Subcutaneous abdominal adipose tissue (tissue), 5 donors: ENCODE results near the gene AFF1.

ENCODE experiments used
- H3K27ac ChIP-seq: one replicate; pipeline ENCODE4 v1.7.0; 2013; ENCODE audit warnings: low read depth, mild to moderate bottlenecking, inconsistent platforms, low read length, moderate library complexity
- H3K27me3 ChIP-seq, 5 donors: one replicate each; pipeline ENCODE4 v1.7.0; 2013; ENCODE audit warnings: low read length in 5 of 5, inconsistent platforms in 1 of 5; ENCODE audit not compliant: control insufficient read depth in 5 of 5, insufficient read depth in 4 of 5
- H3K36me3 ChIP-seq, 5 donors: one replicate each; pipeline ENCODE4 v1.7.0; 2013; ENCODE audit warnings: low read length in 5 of 5; ENCODE audit not compliant: control insufficient read depth in 5 of 5, insufficient read depth in 5 of 5
- H3K4me1 ChIP-seq, 5 donors: one replicate each; pipeline ENCODE4 v1.7.0; 2013; ENCODE audit warnings: low read length in 5 of 5, mild to moderate bottlenecking in 3 of 5, moderate library complexity in 1 of 5; ENCODE audit not compliant: control insufficient read depth in 5 of 5, insufficient read depth in 5 of 5
- H3K4me3 ChIP-seq, 5 donors: one replicate each; pipeline ENCODE4 v1.7.0; 2013; ENCODE audit warnings: low read length in 5 of 5, low read depth in 1 of 5
- H3K9ac ChIP-seq, 5 donors: one replicate each; pipeline ENCODE4 v1.7.0; 2013; ENCODE audit warnings: low read length in 5 of 5, mild to moderate bottlenecking in 4 of 5, moderate library complexity in 3 of 5
- H3K9me3 ChIP-seq, 5 donors: one replicate each; pipeline ENCODE4 v1.7.0; 2013; ENCODE audit warnings: low read length in 5 of 5; ENCODE audit not compliant: control insufficient read depth in 5 of 5
- donor health status: healthy.
- donor health status: healthy.
- donor health status: healthy.
- donor health status: healthy.
- donor health status: healthy.

Gene AFF1

DNA sequence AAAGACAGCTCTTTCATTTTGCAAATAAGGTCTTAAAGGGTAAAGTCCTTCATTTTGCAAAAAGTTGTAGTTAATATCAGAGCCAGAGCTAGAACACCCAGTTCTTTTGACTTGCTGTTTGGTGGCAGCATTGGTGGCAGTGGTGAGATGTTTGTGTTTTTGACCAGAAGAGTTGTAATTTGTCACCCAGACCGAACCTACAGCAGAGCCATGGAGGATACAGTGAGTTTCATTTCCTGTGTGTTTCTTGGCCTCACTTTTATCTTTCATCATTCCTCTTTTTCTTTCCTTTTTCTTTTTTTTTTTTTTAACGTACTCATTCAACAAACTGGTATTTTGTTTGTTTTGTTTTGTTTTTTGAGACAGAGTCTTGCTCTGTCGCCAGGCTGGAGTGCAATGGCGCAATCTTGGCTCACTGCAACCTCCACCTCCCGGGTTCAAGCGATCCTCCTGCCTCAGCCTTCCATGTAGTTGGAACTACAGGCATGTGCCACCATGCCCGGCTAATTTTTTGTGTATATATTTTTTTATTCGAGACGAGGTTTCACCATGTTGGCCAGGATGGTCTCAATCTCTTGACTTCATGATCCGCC, 116.4 kb downstream of the AFF1 start:
- no peak overlapping the region for H3K9ac ChIP-seq
- no peaks in the 10 kb centered on the region for H3K27me3 ChIP-seq
- H3K27ac ChIP-seq: no peak overlapping the region
- H3K4me3 ChIP-seq: no peak overlapping the region
- peaks cover 7 to 15% (median 10%) of the 10 kb centered on the region in 5 donors for H3K36me3 ChIP-seq
- no peaks in the 10 kb centered on the region for H3K9me3 ChIP-seq
- peaks cover 4 to 53% (median 48%) of the 10 kb centered on the region in 5 donors for H3K4me1 ChIP-seq

DNA sequence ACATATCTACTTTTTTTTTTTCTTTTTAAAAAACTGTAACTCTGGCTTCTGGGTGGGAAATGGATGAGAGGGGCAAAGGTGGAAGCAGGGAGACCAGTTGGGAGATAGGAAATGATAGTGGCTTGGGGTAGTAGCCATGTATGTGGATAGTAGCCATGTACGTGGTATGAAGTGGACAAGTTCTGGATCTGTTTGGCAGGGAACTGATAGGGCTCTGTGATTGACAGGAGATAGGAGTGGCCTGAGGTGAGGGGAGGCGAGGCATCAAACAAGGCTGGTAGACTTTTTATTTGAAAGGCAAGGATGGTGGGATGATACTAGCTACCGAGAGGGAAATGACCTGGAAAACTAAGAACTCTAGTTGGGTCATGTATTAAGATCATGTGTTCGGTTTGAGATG, 117.8 kb downstream of the AFF1 start:
- Histone ChIP-seq H3K4me1 (peaks cover 3 to 53% (median 45%) of the 10 kb centered on the region in 5 donors), H3K27ac (no peak overlapping the region), H3K36me3 (peaks cover 0 to 7% (median 2%) of the 10 kb centered on the region in 5 donors), H3K9ac (no peak overlapping the region), H3K9me3 (no peaks in the 10 kb centered on the region), H3K27me3 (no peaks in the 10 kb centered on the region), H3K4me3 (no peak overlapping the region)

DNA sequence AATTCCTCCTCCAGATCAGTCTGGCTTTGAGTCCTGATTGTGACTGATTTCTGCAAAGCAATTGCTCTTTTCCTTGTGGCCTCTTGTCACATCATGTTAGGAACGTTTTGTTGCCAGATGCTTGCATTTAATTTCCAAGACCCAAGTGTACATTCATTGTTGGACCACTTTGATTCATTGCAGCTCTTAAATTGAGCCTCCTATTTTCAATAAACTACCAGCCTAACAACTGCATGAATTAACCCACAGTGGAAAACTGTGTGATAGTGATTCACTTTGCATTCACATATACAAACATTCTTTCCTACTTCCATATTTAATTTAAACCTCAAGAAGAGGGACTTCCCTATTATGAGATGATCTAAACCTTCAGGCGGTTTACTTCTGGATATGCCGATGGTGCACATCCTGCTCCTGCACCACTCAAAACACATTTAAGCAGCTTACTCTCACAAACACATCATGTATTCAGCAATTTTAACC, 118.4 kb downstream of the AFF1 start:
- Histone ChIP-seq H3K4me3 (no peak overlapping the region), H3K36me3 (peaks cover 0 to 6% (median 0%) of the 10 kb centered on the region in 5 donors), H3K9me3 (no peaks in the 10 kb centered on the region), H3K27me3 (no peaks in the 10 kb centered on the region), H3K9ac (no peak overlapping the region), H3K4me1 (peaks cover 6 to 58% (median 49%) of the 10 kb centered on the region in 5 donors), H3K27ac (peak overlapping the region; percentile 77)

DNA sequence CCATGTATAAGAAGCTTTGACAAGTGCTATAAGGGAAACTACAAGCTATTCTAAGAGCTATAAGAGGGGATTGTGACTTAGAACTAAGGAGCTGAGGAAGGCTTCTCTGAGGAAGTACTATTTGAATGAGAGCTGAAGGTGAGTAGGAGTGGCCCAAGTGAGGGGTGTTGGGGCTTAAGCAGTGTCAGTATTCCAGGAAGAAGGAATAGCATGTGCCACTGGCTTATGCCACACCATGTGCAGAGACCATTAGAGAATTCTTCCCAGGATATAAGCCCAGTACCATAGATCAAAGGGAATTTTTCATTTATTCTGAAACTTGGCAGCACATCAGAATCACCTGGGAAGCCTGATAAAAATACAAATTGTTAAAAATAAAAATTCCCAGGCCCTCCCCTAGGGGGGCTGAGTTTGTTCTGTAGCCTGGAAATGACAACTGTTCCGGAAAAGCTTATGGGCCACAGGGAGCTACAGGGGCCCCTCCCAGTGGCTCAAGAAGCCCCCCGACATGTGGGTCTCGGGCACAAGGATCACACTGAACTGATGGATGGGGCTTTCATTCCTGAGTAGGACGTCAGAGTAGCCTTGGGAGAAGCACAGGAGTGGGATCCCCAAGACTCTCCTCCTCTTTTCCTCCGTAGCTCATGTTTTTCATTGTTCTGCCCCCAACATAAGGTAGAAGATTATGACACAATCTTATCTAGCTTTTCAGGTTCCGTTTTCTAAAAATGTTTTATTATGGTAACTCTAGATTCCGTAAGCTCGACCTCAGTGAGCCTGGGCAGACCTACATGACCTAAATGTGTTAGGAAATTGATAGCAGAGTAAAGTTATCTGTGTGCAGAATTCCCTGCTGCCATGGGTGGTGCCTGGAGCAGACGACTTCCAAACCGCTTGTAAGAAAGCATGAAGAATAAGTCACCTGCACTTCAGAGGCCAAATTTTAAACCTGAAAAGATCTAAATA, 119.3 kb downstream of the AFF1 start:
- Histone ChIP-seq H3K27me3 (no peaks in the 10 kb centered on the region), H3K27ac (peak overlapping the region; percentile 77), H3K9me3 (no peaks in the 10 kb centered on the region), H3K36me3 (peaks cover 0 to 3% (median 0%) of the 10 kb centered on the region in 5 donors), H3K4me1 (peaks cover 12 to 67% (median 58%) of the 10 kb centered on the region in 5 donors), H3K4me3 (no peak overlapping the region), H3K9ac (peak overlapping the region in 1 of 5 donors; percentile 48)

DNA sequence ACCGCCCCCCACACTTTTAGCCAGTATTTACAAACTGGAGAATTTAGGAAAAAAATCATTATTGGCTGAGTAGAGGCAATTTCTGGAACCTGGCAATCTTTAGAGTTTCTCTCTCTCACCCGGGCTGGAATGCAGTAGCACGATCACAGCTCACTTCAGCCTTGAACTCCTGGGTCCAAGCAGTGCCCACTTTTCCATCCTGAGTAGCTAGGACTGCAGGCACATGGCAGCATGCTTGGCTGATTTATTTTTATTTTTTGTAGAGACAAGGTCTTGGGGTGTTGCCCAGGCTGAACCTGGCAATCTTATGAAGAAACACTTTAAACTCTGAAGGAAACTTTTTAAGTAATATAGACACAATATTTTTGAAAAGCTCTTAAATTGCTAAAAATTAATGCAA, 120.1 kb downstream of the AFF1 start:
- peak overlapping the region; percentile 77 for H3K27ac ChIP-seq

DNA sequence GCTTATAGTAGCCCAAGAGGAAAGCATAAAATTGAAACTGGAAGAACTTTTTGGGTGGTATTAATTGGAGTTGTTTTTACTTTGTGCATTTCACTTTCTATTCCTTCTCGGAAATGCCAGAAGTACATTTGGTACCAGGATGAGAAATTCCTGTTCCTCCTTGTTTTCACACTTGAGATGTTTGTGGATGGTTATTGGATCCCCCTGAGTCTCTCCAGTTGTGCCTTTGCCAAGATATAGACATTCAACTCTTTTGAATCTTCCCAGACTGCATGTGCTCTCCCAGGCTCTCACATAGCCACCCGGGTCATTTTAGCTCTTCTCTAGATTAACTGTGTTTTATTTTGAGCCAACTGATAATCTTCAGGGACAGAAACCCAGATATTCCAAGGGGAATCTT, 120.5 kb downstream of the AFF1 start:
- Histone ChIP-seq H3K27ac (peak overlapping the region; percentile 77), H3K27me3 (no peaks in the 10 kb centered on the region), H3K4me3 (no peak overlapping the region), H3K36me3 (peaks cover 0 to 8% (median 3%) of the 10 kb centered on the region in 5 donors), H3K9ac (peak overlapping the region in 1 of 5 donors; percentile 64), H3K9me3 (no peaks in the 10 kb centered on the region), H3K4me1 (peaks cover 12 to 72% (median 58%) of the 10 kb centered on the region in 5 donors)

More for the DNA sequence above, 120.1 kb downstream of the AFF1 start:
- Histone ChIP-seq H3K9ac (peak overlapping the region in 1 of 5 donors; percentile 57), H3K4me3 (no peak overlapping the region), H3K27me3 (no peaks in the 10 kb centered on the region), H3K9me3 (no peaks in the 10 kb centered on the region), H3K4me1 (peaks cover 12 to 72% (median 59%) of the 10 kb centered on the region in 5 donors), H3K36me3 (peaks cover 0 to 7% (median 1%) of the 10 kb centered on the region in 5 donors)

DNA sequence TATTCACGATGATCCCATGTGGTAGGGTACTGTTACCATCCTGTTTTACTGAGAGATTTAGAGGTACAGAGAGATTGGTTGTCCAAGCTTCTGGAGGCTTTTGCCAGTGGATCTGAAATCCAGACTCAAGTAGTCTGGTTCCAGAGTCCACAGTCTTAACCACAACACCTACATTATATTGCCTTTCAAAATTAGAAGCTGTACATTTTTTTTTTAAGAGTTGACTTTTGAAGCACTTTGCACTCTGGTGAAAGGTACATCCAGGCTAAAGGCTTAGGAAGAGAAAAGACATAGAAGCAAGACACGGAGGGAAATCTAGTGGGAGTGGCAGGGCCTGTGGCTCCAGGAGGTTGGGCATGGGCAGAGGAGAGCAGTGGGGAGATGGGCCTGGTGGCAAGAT, 122.1 kb downstream of the AFF1 start:
- no peaks in the 10 kb centered on the region for H3K9me3 ChIP-seq
- H3K4me1 ChIP-seq: peaks cover 12 to 65% (median 52%) of the 10 kb centered on the region in 5 donors
- H3K9ac ChIP-seq: peak overlapping the region in 1 of 5 donors; percentile 40
- no peak overlapping the region for H3K4me3 ChIP-seq
- no peaks in the 10 kb centered on the region for H3K27me3 ChIP-seq
- H3K36me3 ChIP-seq: peaks cover 3 to 13% (median 6%) of the 10 kb centered on the region in 5 donors
- peak overlapping the region; percentile 77 for H3K27ac ChIP-seq

DNA sequence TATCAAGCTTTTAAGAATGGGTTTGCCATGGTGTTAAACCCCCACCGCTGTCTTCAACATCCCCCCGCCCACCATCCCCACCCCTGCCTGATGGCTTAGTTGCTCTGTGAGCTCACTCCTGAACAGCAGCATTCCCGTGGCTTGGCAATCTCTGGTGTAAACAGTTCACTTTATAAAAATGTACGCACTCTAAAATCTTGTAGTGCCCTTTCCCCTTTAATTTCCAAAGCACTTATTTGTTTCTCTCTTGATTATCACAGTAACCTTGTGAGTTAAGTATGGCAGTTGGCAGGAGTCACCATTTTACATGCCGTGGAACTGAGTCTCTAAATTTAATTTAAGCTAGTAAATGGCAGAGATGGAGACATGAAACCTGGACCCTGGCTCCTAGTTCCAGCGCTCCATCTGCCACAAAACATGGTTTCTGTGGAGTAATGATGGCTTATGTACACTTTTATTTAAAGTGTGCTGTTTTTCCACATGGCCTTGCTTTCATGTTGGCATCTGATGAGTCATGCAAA, 123.1 kb downstream of the AFF1 start:
- peaks cover 12 to 64% (median 48%) of the 10 kb centered on the region in 5 donors for H3K4me1 ChIP-seq

DNA sequence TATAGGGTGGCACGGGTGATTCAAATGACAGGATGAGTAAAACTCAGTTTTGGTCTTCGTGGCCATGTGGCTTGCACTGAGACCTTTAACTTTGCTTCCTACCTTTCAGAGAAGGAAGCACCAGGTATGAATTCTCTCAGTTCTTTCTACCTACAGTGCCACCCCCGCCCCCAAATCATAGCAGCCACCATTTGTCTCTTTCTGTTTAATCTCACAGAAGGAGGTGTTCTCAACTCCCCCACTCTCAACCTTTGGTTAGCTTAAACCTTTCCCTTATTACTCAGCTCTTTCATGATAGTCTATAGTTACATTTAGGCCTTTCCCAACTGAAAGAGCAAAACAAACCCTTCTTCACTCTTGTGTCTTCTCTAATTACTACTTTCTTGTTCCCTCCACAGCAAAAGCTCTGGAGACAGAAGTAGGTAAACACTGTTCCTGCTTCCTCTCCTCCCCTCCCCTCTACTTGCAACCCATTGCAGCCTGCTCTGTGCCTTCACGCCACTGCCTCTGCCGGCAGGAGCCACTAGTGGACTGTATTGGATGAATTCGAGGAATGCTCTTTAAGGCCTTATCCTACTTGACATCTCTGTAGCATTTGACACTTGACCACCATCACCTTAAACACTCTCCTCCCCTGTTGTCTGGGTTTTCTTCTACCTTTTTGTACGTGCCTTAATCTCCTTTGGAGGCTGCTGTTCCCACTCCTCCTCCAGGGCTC, 123.7 kb downstream of the AFF1 start:
- peak overlapping the region; percentile 77 for H3K27ac ChIP-seq
- H3K9ac ChIP-seq: no peak overlapping the region
- H3K36me3 ChIP-seq: peaks cover 3 to 12% (median 6%) of the 10 kb centered on the region in 5 donors
- H3K4me3 ChIP-seq: no peak overlapping the region
- H3K9me3 ChIP-seq: no peaks in the 10 kb centered on the region
- H3K27me3 ChIP-seq: no peaks in the 10 kb centered on the region
- H3K4me1 ChIP-seq: peaks cover 12 to 62% (median 42%) of the 10 kb centered on the region in 5 donors

More for the DNA sequence above, 123.1 kb downstream of the AFF1 start:
- H3K36me3 ChIP-seq: peaks cover 3 to 12% (median 6%) of the 10 kb centered on the region in 5 donors
- peak overlapping the region; percentile 77 for H3K27ac ChIP-seq
- H3K4me3 ChIP-seq: no peak overlapping the region
- no peaks in the 10 kb centered on the region for H3K27me3 ChIP-seq
- H3K9ac ChIP-seq: no peak overlapping the region
- no peaks in the 10 kb centered on the region for H3K9me3 ChIP-seq
